Stimulated activated naive CD8-positive, alpha-beta T cell treated with anti-CD3 and anti-CD28 coated beads, Interleukin-15, amount 100 ng/mL, for 72 hours (primary cell): ENCODE results near the gene THUMPD1.

Experiments used
- ATAC-seq: fragments of 150-1000 bp; cut with Tn5 transposase; 2 replicates; pipeline ENCODE4 v1.10.0; 2021; ENCODE audit warnings: mild to moderate bottlenecking, moderate library complexity
- DNase-seq, 2 donors: peaks; one replicate each; pipeline ENCODE4 v3.0.0; 2021 to 2022
- H3K27ac Mint-ChIP-seq, 2 donors: one replicate each; pipeline ENCODE4 v1.8.0; 2022; ENCODE audit warnings: mild to moderate bottlenecking in 2 of 2, mixed read lengths in 2 of 2, moderate library complexity in 2 of 2
- H3K27me3 Mint-ChIP-seq: one replicate; pipeline ENCODE4 v1.8.0; 2022; ENCODE audit warnings: mixed read lengths
- H3K4me1 Mint-ChIP-seq: one replicate; pipeline ENCODE4 v1.8.0; 2022; ENCODE audit warnings: mild to moderate bottlenecking, mixed read lengths
- H3K4me3 Mint-ChIP-seq, 2 donors: one replicate each; pipeline ENCODE4 v1.8.0; 2022; ENCODE audit warnings: mild to moderate bottlenecking in 2 of 2, mixed read lengths in 2 of 2, moderate library complexity in 1 of 2
- H3K9me3 Mint-ChIP-seq, 2 donors: one replicate each; pipeline ENCODE4 v1.8.0; 2022; ENCODE audit warnings: mixed read lengths in 2 of 2

Gene THUMPD1

GRCh38 chr16:20683812-20684211 lies 57.8 kb downstream of the THUMPD1 start:
- H3K9me3 Mint-ChIP-seq = no peaks in the 10 kb centered on the region
- DNase-seq (no peak), ATAC-seq (peak; percentile 50)
- no peaks in the 10 kb centered on the region for H3K27me3 Mint-ChIP-seq
- no peak overlapping the region for H3K4me3 Mint-ChIP-seq
- peak overlapping the region in 1 of 2 donors; percentile 72 for H3K27ac Mint-ChIP-seq
- H3K4me1 Mint-ChIP-seq = peaks cover 9% of the 10 kb centered on the region
